Measurements from ENCODE around the gene METTL27.

GRCh38 chr7:73842067-73842976 is at the start of gene METTL27:
- TF ChIP-seq CTCF (conservative IDR thresholded peaks at IDR 0.05) (no peak), ZFX (IDR thresholded peaks at IDR 0.05) (peak; percentile 59; the same call in 1 of the 2 replicates)
